HG02588 (cell line): Measurements from ENCODE around the gene OAS2.

Source experiments
- ATAC-seq: cut with Tn5 transposase; IDR thresholded peaks from one replicate; pipeline ENCODE4 v1.9.1; 2021; ENCODE audit warnings: mild to moderate bottlenecking, moderate library complexity; ENCODE audit not compliant: unreplicated experiment

The OAS2 gene

GRCh38 chr12:113014565-113014964 lies 36.2 kb downstream of the OAS2 start:
- no peak for ATAC-seq

- no peak for ATAC-seq
These were observed 38.5 kb downstream of the OAS2 start for GRCh38 chr12:113016796-113017195.

GRCh38 chr12:113019025-113019424 lies 40.7 kb downstream of the OAS2 start:
- ATAC-seq = no peak

GRCh38 chr12:113021500-113021899 lies 43.2 kb downstream of the OAS2 start:
- no peak for ATAC-seq

- ATAC-seq = no peak
These were observed 44.4 kb downstream of the OAS2 start for GRCh38 chr12:113022563-113023297.

- ATAC-seq = no peak
These were observed 49.4 kb downstream of the OAS2 start for GRCh38 chr12:113027726-113028125.

GRCh38 chr12:113030875-113031525 lies 52.7 kb downstream of the OAS2 start:
- ATAC-seq = no peak

GRCh38 chr12:113039911-113040445 lies 61.7 kb downstream of the OAS2 start:
- ATAC-seq = no peak

- no peak for ATAC-seq
These were observed 62.4 kb downstream of the OAS2 start for GRCh38 chr12:113040722-113041171.

- ATAC-seq = no peak
These were observed 63.2 kb downstream of the OAS2 start for GRCh38 chr12:113041560-113041959.

- ATAC-seq = no peak
These were observed 64.9 kb downstream of the OAS2 start for GRCh38 chr12:113043240-113043639.

GRCh38 chr12:113044516-113044915 lies 66.2 kb downstream of the OAS2 start:
- no peak for ATAC-seq

- no peak for ATAC-seq
These were observed 70.4 kb downstream of the OAS2 start for GRCh38 chr12:113048716-113049127.

GRCh38 chr12:113049976-113050742 lies 71.8 kb downstream of the OAS2 start:
- no peak for ATAC-seq

GRCh38 chr12:113050795-113051194 lies 72.5 kb downstream of the OAS2 start:
- no peak for ATAC-seq

GRCh38 chr12:113051759-113052158 lies 73.4 kb downstream of the OAS2 start:
- ATAC-seq = no peak

GRCh38 chr12:113052326-113052725 lies 74.0 kb downstream of the OAS2 start:
- ATAC-seq = no peak

- ATAC-seq = no peak
These were observed 76.7 kb downstream of the OAS2 start for GRCh38 chr12:113054948-113055486.

- no peak for ATAC-seq
These were observed 77.5 kb downstream of the OAS2 start for GRCh38 chr12:113055594-113056380.

GRCh38 chr12:113056381-113056630 lies 78.0 kb downstream of the OAS2 start:
- no peak for ATAC-seq
